ENCODE results near the gene SMCO1.
"Not testable (repeated sequence)": the region's sequence is repeated elsewhere in the genome, so short reads cannot be mapped to it uniquely, and the experiment has no call there.

Gene SMCO1

GRCh38 chr3:196514350-196514716 lies 813 bp downstream of the SMCO1 start:
- Mint-ChIP-seq H3K27ac (no peak overlapping the region), H3K4me1 (ENCODE audit: low read depth) (peaks cover 11% of the 10 kb centered on the region), H3K9me3 (peaks cover 30% of the 10 kb centered on the region), H3K27me3 (ENCODE audit: low read depth) (no peaks in the 10 kb centered on the region), H3K4me3 (no peak overlapping the region), H3K36me3 (ENCODE audit: low read depth) (peaks cover 5% of the 10 kb centered on the region)
- no peak for DNase-seq (ENCODE audit: low spot score)

- H3K27ac Mint-ChIP-seq, result no peak overlapping the region
- H3K36me3 Mint-ChIP-seq (ENCODE audit: low read depth), result peaks cover 4% of the 10 kb centered on the region
- H3K4me3 Mint-ChIP-seq, result no peak overlapping the region
- H3K4me1 Mint-ChIP-seq (ENCODE audit: low read depth), result peaks cover 11% of the 10 kb centered on the region
- no peak for DNase-seq (ENCODE audit: low spot score)
- H3K9me3 Mint-ChIP-seq, result peaks cover 25% of the 10 kb centered on the region
- H3K27me3 Mint-ChIP-seq (ENCODE audit: low read depth), result no peaks in the 10 kb centered on the region
Measured at GRCh38 chr3:196513697-196514349, 1.3 kb downstream of the SMCO1 start.

GRCh38 chr3:196511646-196512425 lies 3.3 kb downstream of the SMCO1 start:
- Mint-ChIP-seq H3K27ac (peak overlapping the region; percentile 49), H3K4me1 (ENCODE audit: low read depth) (peaks cover 11% of the 10 kb centered on the region), H3K9me3 (peaks cover 30% of the 10 kb centered on the region), H3K4me3 (peak overlapping the region; percentile 10)
- not testable (repeated sequence) for H3K36me3 Mint-ChIP-seq (ENCODE audit: low read depth); H3K27me3 Mint-ChIP-seq (ENCODE audit: low read depth)
- DNase-seq (ENCODE audit: low spot score), result peak; percentile 18

GRCh38 chr3:196511108-196511507 lies 4.0 kb downstream of the SMCO1 start:
- H3K27ac Mint-ChIP-seq; H3K27me3 Mint-ChIP-seq (ENCODE audit: low read depth); H3K4me3 Mint-ChIP-seq; DNase-seq (ENCODE audit: low spot score): not testable (repeated sequence)
- peaks cover 32% of the 10 kb centered on the region for H3K9me3 Mint-ChIP-seq
- peaks cover 11% of the 10 kb centered on the region for H3K4me1 Mint-ChIP-seq (ENCODE audit: low read depth)
- peaks cover 10% of the 10 kb centered on the region for H3K36me3 Mint-ChIP-seq (ENCODE audit: low read depth)

- no peak for DNase-seq (ENCODE audit: low spot score)
- Mint-ChIP-seq H3K4me3 (no peak overlapping the region), H3K4me1 (ENCODE audit: low read depth) (peaks cover 8% of the 10 kb centered on the region), H3K9me3 (peaks cover 28% of the 10 kb centered on the region), H3K27ac (no peak overlapping the region), H3K36me3 (ENCODE audit: low read depth) (peaks cover 21% of the 10 kb centered on the region), H3K27me3 (ENCODE audit: low read depth) (no peaks in the 10 kb centered on the region)
Measured at GRCh38 chr3:196506687-196507086, 8.5 kb downstream of the SMCO1 start.

GRCh38 chr3:196504556-196504955 lies 10.6 kb downstream of the SMCO1 start:
- DNase-seq (ENCODE audit: low spot score), result no peak
- Mint-ChIP-seq H3K4me3 (peak overlapping the region; percentile 26), H3K27ac (peak overlapping the region; percentile 26)

GRCh38 chr3:196504077-196504398 lies 11.1 kb downstream of the SMCO1 start:
- Mint-ChIP-seq H3K4me1 (ENCODE audit: low read depth) (peaks cover 21% of the 10 kb centered on the region), H3K27ac (peak overlapping the region; percentile 98), H3K4me3 (peak overlapping the region; percentile 98), H3K9me3 (peaks cover 24% of the 10 kb centered on the region), H3K36me3 (ENCODE audit: low read depth) (peaks cover 43% of the 10 kb centered on the region)
- not testable (repeated sequence) for DNase-seq (ENCODE audit: low spot score); H3K27me3 Mint-ChIP-seq (ENCODE audit: low read depth)

More at GRCh38 chr3:196504556-196504955, 10.6 kb downstream of the SMCO1 start:
- peaks cover 38% of the 10 kb centered on the region for H3K36me3 Mint-ChIP-seq (ENCODE audit: low read depth)
- H3K9me3 Mint-ChIP-seq, result peaks cover 24% of the 10 kb centered on the region
- H3K27me3 Mint-ChIP-seq (ENCODE audit: low read depth), result no peaks in the 10 kb centered on the region
- H3K4me1 Mint-ChIP-seq (ENCODE audit: low read depth), result peaks cover 16% of the 10 kb centered on the region

- DNase-seq (ENCODE audit: low spot score), result peak; percentile 97
- Mint-ChIP-seq H3K36me3 (ENCODE audit: low read depth) (peaks cover 47% of the 10 kb centered on the region), H3K27me3 (ENCODE audit: low read depth) (no peaks in the 10 kb centered on the region), H3K27ac (peak within 1 kb of the TSS; percentile 98), H3K9me3 (peaks cover 24% of the 10 kb centered on the region), H3K4me3 (peak within 1 kb of the TSS; percentile 98), H3K4me1 (ENCODE audit: low read depth) (peaks cover 24% of the 10 kb centered on the region)
Measured at GRCh38 chr3:196503196-196504076, 11.7 kb downstream of the SMCO1 start, which contains the start of gene RNF168. Gene RNF168, minus strand, starts transcription at chr3:196503768. Its CDS starts 595 bp downstream, at chr3:196503173.

- peaks cover 54% of the 10 kb centered on the region for H3K36me3 Mint-ChIP-seq (ENCODE audit: low read depth)
- no peaks in the 10 kb centered on the region for H3K27me3 Mint-ChIP-seq (ENCODE audit: low read depth)
- peak overlapping the region; percentile 98 for H3K27ac Mint-ChIP-seq
- peaks cover 20% of the 10 kb centered on the region for H3K9me3 Mint-ChIP-seq
- H3K4me1 Mint-ChIP-seq (ENCODE audit: low read depth), result peaks cover 27% of the 10 kb centered on the region
- H3K4me3 Mint-ChIP-seq, result peak overlapping the region; percentile 98
- DNase-seq (ENCODE audit: low spot score), result peak; percentile 76
Measured at GRCh38 chr3:196502775-196503195, 12.4 kb downstream of the SMCO1 start.

- Mint-ChIP-seq H3K36me3 (ENCODE audit: low read depth) (peaks cover 53% of the 10 kb centered on the region), H3K27ac (peak overlapping the region; percentile 98), H3K9me3 (peaks cover 8% of the 10 kb centered on the region), H3K4me3 (peak overlapping the region; percentile 98), H3K4me1 (ENCODE audit: low read depth) (peaks cover 32% of the 10 kb centered on the region), H3K27me3 (ENCODE audit: low read depth) (no peaks in the 10 kb centered on the region)
- DNase-seq (ENCODE audit: low spot score), result no peak
Measured at GRCh38 chr3:196501316-196502044, 13.7 kb downstream of the SMCO1 start.

- no peaks in the 10 kb centered on the region for H3K27me3 Mint-ChIP-seq (ENCODE audit: low read depth)
- peaks cover 44% of the 10 kb centered on the region for H3K4me1 Mint-ChIP-seq (ENCODE audit: low read depth)
- H3K36me3 Mint-ChIP-seq (ENCODE audit: low read depth), result peaks cover 64% of the 10 kb centered on the region
- peak overlapping the region; percentile 98 for H3K4me3 Mint-ChIP-seq
- no peaks in the 10 kb centered on the region for H3K9me3 Mint-ChIP-seq
- H3K27ac Mint-ChIP-seq, result peak overlapping the region; percentile 84
- DNase-seq (ENCODE audit: low spot score), result peak; percentile 58
Measured at GRCh38 chr3:196499807-196500524, 15.2 kb downstream of the SMCO1 start.

GRCh38 chr3:196499061-196499460 lies 16.1 kb downstream of the SMCO1 start:
- peaks cover 64% of the 10 kb centered on the region for H3K36me3 Mint-ChIP-seq (ENCODE audit: low read depth)
- peaks cover 40% of the 10 kb centered on the region for H3K4me1 Mint-ChIP-seq (ENCODE audit: low read depth)
- no peaks in the 10 kb centered on the region for H3K9me3 Mint-ChIP-seq
- peak overlapping the region; percentile 98 for H3K4me3 Mint-ChIP-seq
- DNase-seq (ENCODE audit: low spot score), result no peak
- peak overlapping the region; percentile 3 for H3K27ac Mint-ChIP-seq
- no peaks in the 10 kb centered on the region for H3K27me3 Mint-ChIP-seq (ENCODE audit: low read depth)

GRCh38 chr3:196498297-196498696 lies 16.8 kb downstream of the SMCO1 start:
- Mint-ChIP-seq H3K36me3 (ENCODE audit: low read depth) (peaks cover 64% of the 10 kb centered on the region), H3K27me3 (ENCODE audit: low read depth) (no peaks in the 10 kb centered on the region), H3K9me3 (no peaks in the 10 kb centered on the region), H3K27ac (no peak overlapping the region), H3K4me3 (peak overlapping the region; percentile 28), H3K4me1 (ENCODE audit: low read depth) (peaks cover 37% of the 10 kb centered on the region)
- no peak for DNase-seq (ENCODE audit: low spot score)

Measured in T-helper 2 cell treated with Interferon-gamma antibody and Interleukin-4, amounts not matched to agents 5 μg/mL and 100 μg/mL, for 36 hours (primary cell).